ENCODE results near the gene PPA2. TPM values are rescaled to one million over a fixed set of nuclear protein-coding genes. Genes with fewer than 3 reads are reported as not detected.

Gene PPA2
- total RNA-seq, 1 experiment from 2014 or later: 98.5 TPM

GRCh38 chr4:105470766-105471165 is 3.1 kb downstream of the PPA2 start:
- BruUV-seq (replicated peaks): no TSS peak
- Histone ChIP-seq H3K27ac (ENCODE audit: low read depth, low read length) (no peak overlapping the region), H3K4me2 (ENCODE audit: low read length) (no peak overlapping the region), H3K4me1 (ENCODE audit: control insufficient read depth in 1 of 2, insufficient read depth in 2 of 2, low read length in 2 of 2) (peaks cover 8 to 18% of the 10 kb centered on the region in 2 experiments), H3K27me3 (ENCODE audit: insufficient read depth, low read length) (no peaks in the 10 kb centered on the region), H3K9ac (ENCODE audit: low read length) (no peak overlapping the region), H3K36me3 (ENCODE audit: control insufficient read depth in 1 of 2, insufficient read depth in 2 of 2, low read length in 2 of 2) (peaks cover 0 to 6% of the 10 kb centered on the region in 2 experiments; a peak in 1 of 4 replicates), H2AFZ (ENCODE audit: low read depth, low read length, poor library complexity, severe bottlenecking) (no peak overlapping the region), H3K9me3 (ENCODE audit: control insufficient read depth in 1 of 2, insufficient read depth in 1 of 2, low read depth in 1 of 2, low read length in 2 of 2) (no peaks in the 10 kb centered on the region), H3K4me3 (replicated peaks in 1 of 2; ENCODE audit: low read depth in 1 of 2, low read length in 2 of 2) (no peak overlapping the region), H3K9me2 (ENCODE audit: insufficient read depth) (no peaks in the 10 kb centered on the region), H3K79me2 (ENCODE audit: insufficient read depth, low read length) (peaks cover 76% of the 10 kb centered on the region), H4K20me1 (ENCODE audit: insufficient read depth) (peaks cover 21% of the 10 kb centered on the region; the same call in 1 of the 2 replicates)
- RAD21 ChIA-PET (ENCODE audit: low non-redundant PET in 1 of 2, low total read pairs in 2 of 2, uncharacterized antibody in 2 of 2, unreplicated experiment in 2 of 2): no interaction called here
- CTCF ChIA-PET: no interaction called here
- POLR2A ChIA-PET: no interaction called here
- DNase-seq (ENCODE audit: low read depth, low spot score) (no peak), ATAC-seq (no peak)
- TF ChIP-seq POLR2AphosphoS5 (IDR thresholded peaks at IDR 0.05; ENCODE audit: low read depth, low read length): no peak
- TF ChIP-seq YY1 (IDR thresholded peaks at IDR 0.05; ENCODE audit: extremely low read depth, insufficient replicate concordance, low read depth, low read length): no peak
- TF ChIP-seq ELF1 (IDR thresholded peaks at IDR 0.05; ENCODE audit: borderline replicate concordance, low read depth): no peak
- no peak for TF ChIP-seq FOSL1 (IDR thresholded peaks at IDR 0.05; ENCODE audit: low read depth)
- TF ChIP-seq RAD21 (IDR thresholded peaks at IDR 0.05; ENCODE audit: low read depth): no peak
- TF ChIP-seq ATF3 (IDR thresholded peaks at IDR 0.05): no peak
- no peak for TF ChIP-seq CEBPB (IDR thresholded peaks at IDR 0.05; ENCODE audit: low read depth)
- TF ChIP-seq, protein P1, sequence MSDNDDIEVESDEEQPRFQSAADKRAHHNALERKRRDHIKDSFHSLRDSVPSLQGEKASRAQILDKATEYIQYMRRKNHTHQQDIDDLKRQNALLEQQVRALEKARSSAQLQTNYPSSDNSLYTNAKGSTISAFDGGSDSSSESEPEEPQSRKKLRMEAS (IDR thresholded peaks at IDR 0.05): no peak
- no peak for TF ChIP-seq SP1 (IDR thresholded peaks at IDR 0.05; ENCODE audit: low read depth)
- TF ChIP-seq POLR2A (IDR thresholded peaks at IDR 0.05; ENCODE audit: borderline replicate concordance, extremely low read depth, insufficient read depth, insufficient read length): no peak
- no peak for TF ChIP-seq EZH2 (IDR thresholded peaks at IDR 0.05)
- TF ChIP-seq ZFX (IDR thresholded peaks at IDR 0.05): no peak
- intact Hi-C loops (cut with micrococcal nuclease): loop anchor here (1.0 kb wide), 3 partner anchors 329 to 1474 kb away; no protein-coding TSS in a partner anchor

GRCh38 chr4:105469736-105470135 is 4.1 kb downstream of the PPA2 start:
- Histone ChIP-seq H3K4me1 (ENCODE audit: control insufficient read depth in 1 of 2, insufficient read depth in 2 of 2, low read length in 2 of 2) (peaks cover 8 to 18% of the 10 kb centered on the region in 2 experiments), H3K9me2 (ENCODE audit: insufficient read depth) (no peaks in the 10 kb centered on the region), H3K79me2 (ENCODE audit: insufficient read depth, low read length) (peaks cover 77% of the 10 kb centered on the region), H3K9me3 (ENCODE audit: control insufficient read depth in 1 of 2, insufficient read depth in 1 of 2, low read depth in 1 of 2, low read length in 2 of 2) (no peaks in the 10 kb centered on the region), H3K27me3 (ENCODE audit: insufficient read depth, low read length) (no peaks in the 10 kb centered on the region), H3K36me3 (ENCODE audit: control insufficient read depth in 1 of 2, insufficient read depth in 2 of 2, low read length in 2 of 2) (peaks cover 0 to 9% of the 10 kb centered on the region in 2 experiments; a peak in 1 of 4 replicates), H3K9ac (ENCODE audit: low read length) (no peak overlapping the region), H3K4me3 (replicated peaks in 1 of 2; ENCODE audit: low read depth in 1 of 2, low read length in 2 of 2) (no peak overlapping the region), H3K27ac (ENCODE audit: low read depth, low read length) (no peak overlapping the region), H3K4me2 (ENCODE audit: low read length) (no peak overlapping the region), H4K20me1 (ENCODE audit: insufficient read depth) (peaks cover 21% of the 10 kb centered on the region; the same call in 1 of the 2 replicates), H2AFZ (ENCODE audit: low read depth, low read length, poor library complexity, severe bottlenecking) (no peak overlapping the region)
- intact Hi-C loops (cut with micrococcal nuclease): no loop called here
- ChIA-PET RAD21 (ENCODE audit: low non-redundant PET in 1 of 2, low total read pairs in 2 of 2, uncharacterized antibody in 2 of 2, unreplicated experiment in 2 of 2) (no interaction called here), POLR2A (no interaction called here), CTCF (interaction anchor here (1.3 kb wide), 1 partner anchor 246 kb away, joined by 4 read pairs; no protein-coding TSS in a partner anchor)
- no TSS peak for BruUV-seq (replicated peaks)
- DNase-seq (ENCODE audit: low read depth, low spot score) (no peak), ATAC-seq (no peak)
- TF ChIP-seq YY1 (IDR thresholded peaks at IDR 0.05; ENCODE audit: extremely low read depth, insufficient replicate concordance, low read depth, low read length): no peak
- no peak for TF ChIP-seq CBX3 (IDR thresholded peaks at IDR 0.05; ENCODE audit: low read depth)
- no peak for TF ChIP-seq ZBTB33 (IDR thresholded peaks at IDR 0.05; ENCODE audit: extremely low read depth, insufficient replicate concordance, low read length)
- no peak for TF ChIP-seq TCF7L2 (IDR thresholded peaks at IDR 0.05; ENCODE audit: borderline replicate concordance, extremely low read depth, insufficient read depth, insufficient read length)
- no peak for TF ChIP-seq POLR2AphosphoS5 (IDR thresholded peaks at IDR 0.05; ENCODE audit: low read depth, low read length)
- TF ChIP-seq JUND (IDR thresholded peaks at IDR 0.05): no peak

Data from HCT116 (cell line).